ENCODE measurements around the gene NEDD8.
"Not testable (repeated sequence)": the region's sequence is repeated elsewhere in the genome, so short reads cannot be mapped to it uniquely, and the experiment has no call there.

Gene NEDD8

DNA sequence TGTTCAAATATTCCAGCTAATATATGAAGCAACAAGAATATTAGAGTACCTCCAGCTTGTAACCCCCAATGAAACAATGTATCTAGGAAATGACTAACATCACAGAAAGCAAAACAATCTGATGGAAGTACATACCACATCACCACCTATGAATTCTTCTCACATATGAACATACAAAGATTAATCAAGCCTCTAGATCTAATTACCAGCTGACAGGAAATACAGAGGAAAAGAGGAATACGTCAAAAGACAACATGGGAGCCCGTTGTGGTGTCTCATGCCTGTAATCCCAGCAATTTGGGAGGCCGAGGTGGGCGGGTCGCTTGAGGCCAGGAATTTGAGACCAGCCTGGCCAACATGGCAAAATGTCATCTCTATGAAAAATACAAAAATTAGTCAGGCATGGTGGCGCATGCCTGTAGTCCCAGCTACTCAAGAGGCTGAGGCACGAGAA is 7.5 kb downstream of the NEDD8 start:
- Histone ChIP-seq H4K20me1 (ENCODE audit: control insufficient read depth, insufficient read depth, low read depth, low read length) (peaks cover 7% of the 10 kb centered on the region), H3K4me2 (ENCODE audit: low read length) (no peak overlapping the region), H3K79me2 (ENCODE audit: control insufficient read depth, low read length) (peaks cover 83% of the 10 kb centered on the region)

DNA sequence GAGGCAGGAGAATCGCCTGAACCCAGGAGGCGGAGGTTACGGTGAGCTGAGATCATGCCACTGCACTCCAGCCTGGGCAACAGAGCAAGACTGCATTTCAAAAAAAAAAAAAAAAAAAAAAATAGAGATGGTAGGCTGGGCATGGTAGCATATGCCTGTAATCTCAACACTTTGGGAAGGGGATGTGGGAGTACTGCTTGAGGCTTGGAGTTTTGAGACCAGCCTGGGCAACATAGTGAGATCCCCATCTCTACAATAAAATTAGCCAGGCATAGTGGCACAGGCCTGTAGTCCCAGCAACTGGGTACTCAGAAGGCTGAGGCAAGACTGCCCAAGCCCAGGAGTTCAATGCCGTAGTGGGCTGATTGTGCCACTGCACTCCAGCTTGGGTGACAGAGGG is 9.2 kb downstream of the NEDD8 start:
- not testable (repeated sequence) for H3K4me2 ChIP-seq (ENCODE audit: low read length); H3K4me1 ChIP-seq (ENCODE audit: control insufficient read depth, low read length); H3K9me2 ChIP-seq (replicated peaks; ENCODE audit: control insufficient read depth, low read length); H3F3A ChIP-seq (ENCODE audit: control insufficient read depth, insufficient read depth); H3K27me3 ChIP-seq (ENCODE audit: control insufficient read depth, low read length); H3K9me3 ChIP-seq (ENCODE audit: control insufficient read depth, insufficient read depth, low read length); H4K20me1 ChIP-seq (ENCODE audit: control insufficient read depth, insufficient read depth, low read depth, low read length); H3K4me3 ChIP-seq (ENCODE audit: low read length); H3K27ac ChIP-seq (ENCODE audit: low read depth, low read length)
- Histone ChIP-seq H3K36me3 (ENCODE audit: control insufficient read depth, low read length) (peaks cover 22% of the 10 kb centered on the region), H3K79me2 (ENCODE audit: control insufficient read depth, low read length) (peaks cover 69% of the 10 kb centered on the region)

More for the DNA sequence above, 7.5 kb downstream of the NEDD8 start:
- peaks cover 8% of the 10 kb centered on the region; the same call in 1 of the 2 replicates for H3F3A ChIP-seq (ENCODE audit: control insufficient read depth, insufficient read depth)
- no peak overlapping the region for H3K27ac ChIP-seq (ENCODE audit: low read depth, low read length)
- no peaks in the 10 kb centered on the region for H3K4me1 ChIP-seq (ENCODE audit: control insufficient read depth, low read length)
- H3K4me3 ChIP-seq (ENCODE audit: low read length) = no peak overlapping the region
- H3K36me3 ChIP-seq (ENCODE audit: control insufficient read depth, low read length) = peaks cover 30% of the 10 kb centered on the region
- no peaks in the 10 kb centered on the region for H3K9me2 ChIP-seq (replicated peaks; ENCODE audit: control insufficient read depth, low read length)
- TF ChIP-seq EZH2phosphoT487 (IDR thresholded peaks at IDR 0.05; ENCODE audit: borderline replicate concordance, low read length) = no peak
- TF ChIP-seq, protein P1, sequence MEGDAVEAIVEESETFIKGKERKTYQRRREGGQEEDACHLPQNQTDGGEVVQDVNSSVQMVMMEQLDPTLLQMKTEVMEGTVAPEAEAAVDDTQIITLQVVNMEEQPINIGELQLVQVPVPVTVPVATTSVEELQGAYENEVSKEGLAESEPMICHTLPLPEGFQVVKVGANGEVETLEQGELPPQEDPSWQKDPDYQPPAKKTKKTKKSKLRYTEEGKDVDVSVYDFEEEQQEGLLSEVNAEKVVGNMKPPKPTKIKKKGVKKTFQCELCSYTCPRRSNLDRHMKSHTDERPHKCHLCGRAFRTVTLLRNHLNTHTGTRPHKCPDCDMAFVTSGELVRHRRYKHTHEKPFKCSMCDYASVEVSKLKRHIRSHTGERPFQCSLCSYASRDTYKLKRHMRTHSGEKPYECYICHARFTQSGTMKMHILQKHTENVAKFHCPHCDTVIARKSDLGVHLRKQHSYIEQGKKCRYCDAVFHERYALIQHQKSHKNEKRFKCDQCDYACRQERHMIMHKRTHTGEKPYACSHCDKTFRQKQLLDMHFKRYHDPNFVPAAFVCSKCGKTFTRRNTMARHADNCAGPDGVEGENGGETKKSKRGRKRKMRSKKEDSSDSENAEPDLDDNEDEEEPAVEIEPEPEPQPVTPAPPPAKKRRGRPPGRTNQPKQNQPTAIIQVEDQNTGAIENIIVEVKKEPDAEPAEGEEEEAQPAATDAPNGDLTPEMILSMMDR (IDR thresholded peaks at IDR 0.05; ENCODE audit: low read depth, low read length, poor library complexity, severe bottlenecking) = no peak
- no peaks in the 10 kb centered on the region for H3K27me3 ChIP-seq (ENCODE audit: control insufficient read depth, low read length)
- no peaks in the 10 kb centered on the region for H3K9me3 ChIP-seq (ENCODE audit: control insufficient read depth, insufficient read depth, low read length)

DNA sequence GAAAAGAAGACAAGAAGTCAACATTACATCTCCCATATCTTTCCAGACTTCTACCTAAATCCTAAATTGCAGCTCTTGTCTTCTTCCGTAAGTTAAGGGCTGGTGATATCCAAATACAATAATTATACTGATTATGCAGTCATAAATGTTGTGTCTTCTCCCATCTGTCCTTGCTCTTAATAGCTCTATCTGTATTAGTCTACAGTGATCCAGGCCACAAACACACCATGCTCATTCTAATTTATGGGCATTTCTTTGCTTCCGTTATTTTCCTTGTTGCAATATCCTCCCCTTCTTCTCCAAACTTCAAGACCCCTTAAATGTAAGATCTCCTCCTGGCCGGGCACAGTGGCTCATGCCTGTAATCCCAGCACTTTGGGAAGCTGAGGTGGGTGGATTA is 12.6 kb downstream of the NEDD8 start:
- H3K4me1 ChIP-seq (ENCODE audit: control insufficient read depth, low read length) = peaks cover 11% of the 10 kb centered on the region
- no peak overlapping the region for H3K27ac ChIP-seq (ENCODE audit: low read depth, low read length)
- H3K27me3 ChIP-seq (ENCODE audit: control insufficient read depth, low read length) = no peaks in the 10 kb centered on the region
- H4K20me1 ChIP-seq (ENCODE audit: control insufficient read depth, insufficient read depth, low read depth, low read length) = no peaks in the 10 kb centered on the region
- H3K4me2 ChIP-seq (ENCODE audit: low read length) = no peak overlapping the region
- no peaks in the 10 kb centered on the region for H3K9me3 ChIP-seq (ENCODE audit: control insufficient read depth, insufficient read depth, low read length)
- H3K4me3 ChIP-seq (ENCODE audit: low read length) = no peak overlapping the region
- peaks cover 14% of the 10 kb centered on the region for H3K36me3 ChIP-seq (ENCODE audit: control insufficient read depth, low read length)
- H3K9me2 ChIP-seq (replicated peaks; ENCODE audit: control insufficient read depth, low read length) = no peaks in the 10 kb centered on the region
- H3K79me2 ChIP-seq (ENCODE audit: control insufficient read depth, low read length) = peaks cover 49% of the 10 kb centered on the region
- H3F3A ChIP-seq (ENCODE audit: control insufficient read depth, insufficient read depth) = peaks cover 17% of the 10 kb centered on the region
- no peak for TF ChIP-seq EZH2phosphoT487 (IDR thresholded peaks at IDR 0.05; ENCODE audit: borderline replicate concordance, low read length)
- TF ChIP-seq, protein P1 (IDR thresholded peaks at IDR 0.05; ENCODE audit: low read depth, low read length, poor library complexity, severe bottlenecking) = no peak

DNA sequence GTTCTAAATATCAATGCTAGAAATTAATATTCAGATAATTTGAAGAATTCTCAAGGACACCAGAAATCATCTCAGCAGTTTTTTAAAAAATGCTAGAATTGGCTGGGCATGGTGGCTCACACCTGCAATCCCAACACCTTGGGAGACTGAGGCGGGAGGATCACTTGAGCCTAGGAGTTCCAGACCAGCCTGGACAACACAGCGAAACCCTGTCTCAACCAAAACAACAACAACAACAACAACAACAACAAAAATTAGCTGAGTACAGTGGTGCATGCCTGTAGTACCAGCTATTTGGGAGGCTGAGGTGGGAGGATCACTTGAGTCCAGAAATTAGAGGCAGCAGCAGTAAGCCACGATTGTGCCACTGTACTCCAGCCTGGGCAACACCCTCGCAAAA is 13.1 kb downstream of the NEDD8 start:
- Histone ChIP-seq H3F3A (ENCODE audit: control insufficient read depth, insufficient read depth) (peaks cover 21% of the 10 kb centered on the region), H3K9me3 (ENCODE audit: control insufficient read depth, insufficient read depth, low read length) (no peaks in the 10 kb centered on the region), H3K79me2 (ENCODE audit: control insufficient read depth, low read length) (peaks cover 49% of the 10 kb centered on the region), H3K4me2 (ENCODE audit: low read length) (no peak overlapping the region), H3K27me3 (ENCODE audit: control insufficient read depth, low read length) (no peaks in the 10 kb centered on the region), H3K36me3 (ENCODE audit: control insufficient read depth, low read length) (peaks cover 14% of the 10 kb centered on the region), H3K9me2 (replicated peaks; ENCODE audit: control insufficient read depth, low read length) (no peaks in the 10 kb centered on the region), H3K27ac (ENCODE audit: low read depth, low read length) (no peak overlapping the region), H4K20me1 (ENCODE audit: control insufficient read depth, insufficient read depth, low read depth, low read length) (no peaks in the 10 kb centered on the region), H3K4me3 (ENCODE audit: low read length) (no peak overlapping the region), H3K4me1 (ENCODE audit: control insufficient read depth, low read length) (peaks cover 16% of the 10 kb centered on the region)
- TF ChIP-seq, protein P1 (IDR thresholded peaks at IDR 0.05; ENCODE audit: low read depth, low read length, poor library complexity, severe bottlenecking) = no peak
- TF ChIP-seq EZH2phosphoT487 (IDR thresholded peaks at IDR 0.05; ENCODE audit: borderline replicate concordance, low read length) = no peak

DNA sequence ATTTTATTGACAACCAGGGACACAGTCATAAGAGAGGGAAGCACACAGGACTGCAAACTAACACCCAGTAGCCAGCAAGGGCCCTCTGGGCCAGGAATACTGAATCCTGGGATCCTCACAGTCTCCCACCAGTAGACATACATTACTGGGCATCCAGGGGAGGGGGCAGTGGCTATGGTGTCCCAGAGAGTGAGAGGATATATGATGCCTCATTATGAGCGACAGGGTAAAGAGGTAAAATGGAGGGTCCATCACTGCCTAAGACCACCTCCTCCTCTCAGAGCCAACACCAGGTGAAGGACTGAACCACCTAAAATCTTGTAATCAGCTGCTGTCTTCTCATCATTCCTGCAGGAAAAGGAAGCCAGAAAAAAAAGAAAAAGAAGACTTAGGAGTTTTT is 15.3 kb downstream of the NEDD8 start:
- H3K27me3 ChIP-seq (ENCODE audit: control insufficient read depth, low read length); H3K27ac ChIP-seq (ENCODE audit: low read depth, low read length); H3K9me3 ChIP-seq (ENCODE audit: control insufficient read depth, insufficient read depth, low read length); H3K4me3 ChIP-seq (ENCODE audit: low read length); H3K9me2 ChIP-seq (replicated peaks; ENCODE audit: control insufficient read depth, low read length); H4K20me1 ChIP-seq (ENCODE audit: control insufficient read depth, insufficient read depth, low read depth, low read length); H3K4me2 ChIP-seq (ENCODE audit: low read length): not testable (repeated sequence)
- peaks cover 28% of the 10 kb centered on the region for H3K4me1 ChIP-seq (ENCODE audit: control insufficient read depth, low read length)
- H3K36me3 ChIP-seq (ENCODE audit: control insufficient read depth, low read length) = peaks cover 21% of the 10 kb centered on the region
- peaks cover 47% of the 10 kb centered on the region for H3K79me2 ChIP-seq (ENCODE audit: control insufficient read depth, low read length)
- peaks cover 26% of the 10 kb centered on the region for H3F3A ChIP-seq (ENCODE audit: control insufficient read depth, insufficient read depth)

Data from DOHH2 (cell line).